NT2/D1 (cell line): ENCODE measurements around the gene CREB3.

ENCODE experiments used
- YY1 ChIP-seq: IDR thresholded peaks from 2 replicates; pipeline ENCODE4 v1.6.1; 2011; ENCODE audit not compliant: insufficient read length, insufficient read depth
- ZNF274 ChIP-seq: IDR thresholded peaks from 2 replicates; pipeline ENCODE4 v1.6.1; 2011; ENCODE audit warnings: mild to moderate bottlenecking, low read depth, low read length

DNA sequence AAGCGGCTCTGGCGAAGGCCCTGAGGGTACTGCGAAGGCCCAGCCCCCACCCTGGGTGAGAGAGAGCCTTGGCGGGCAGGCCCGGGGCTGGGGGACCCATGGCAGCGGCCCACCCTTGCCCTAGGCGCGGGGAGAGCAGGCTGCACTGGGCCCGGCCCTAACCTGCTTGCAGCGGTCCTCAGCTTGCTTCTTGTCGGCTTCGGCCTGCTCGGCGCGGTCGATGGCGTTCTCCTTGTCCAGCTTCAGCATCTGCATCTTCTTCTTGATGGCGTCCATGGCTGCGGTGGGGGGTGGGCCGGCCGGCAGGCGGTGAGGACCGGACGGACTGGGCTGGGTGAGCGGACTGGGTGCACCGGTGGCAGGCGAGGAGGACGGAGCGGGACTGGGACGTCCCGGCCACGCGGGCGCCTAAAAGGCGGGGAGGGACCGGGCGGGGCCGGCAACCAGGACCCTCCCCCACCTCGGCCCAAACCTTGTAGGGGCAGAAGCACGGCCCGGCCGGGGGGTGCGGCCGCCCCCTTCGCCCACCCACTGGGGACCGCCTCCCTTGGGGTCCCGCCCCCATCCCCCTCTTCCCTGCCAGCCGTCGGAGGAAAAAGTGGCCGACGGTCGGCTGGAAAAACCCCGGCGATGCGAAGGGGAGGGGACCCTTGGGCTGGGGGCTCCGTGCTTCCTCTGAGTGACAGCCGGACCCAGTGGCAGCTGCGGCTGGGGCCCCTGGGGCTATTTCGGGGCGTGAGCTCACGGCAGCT is 42.7 kb upstream of the CREB3 start, which contains the start of gene TPM2:
- TF ChIP-seq YY1: no peak
- TF ChIP-seq ZNF274: no peak
